GM23338 (cell line): Measurements from ENCODE around the gene PALLD. TPM values are rescaled to one million over a fixed set of nuclear protein-coding genes. Genes with fewer than 3 reads are reported as not detected.

Experiments
- ATAC-seq: fragments of 200-7000 bp; cut with Tn5 transposase; 3 replicates; pipeline ENCODE4 v1.9.1; 2020
- DNase-seq: peaks from one replicate; pipeline ENCODE4 v3.0.0-alpha.2; 2015; ENCODE audit warnings: low spot score
- H2AFZ ChIP-seq: fragments of 200-600 bp; sonication (generic); 2 replicates; pipeline ENCODE4 v1.8.0; 2016; ENCODE audit warnings: antibody characterized with exemption, mild to moderate bottlenecking, moderate library complexity
- H3F3A ChIP-seq: fragments of 200-600 bp; sonication (generic); replicated peaks from 2 replicates; pipeline ENCODE4 v1.8.0; 2017; ENCODE audit warnings: antibody characterized with exemption, mixed run types, low read depth
- H3K27ac ChIP-seq: fragments of 200-600 bp; sonication (generic); 2 replicates; pipeline ENCODE4 v1.6.1; 2016; ENCODE audit warnings: low read depth
- H3K27me3 ChIP-seq: fragments of 200-600 bp; sonication (generic); 2 replicates; pipeline ENCODE4 v1.8.0; 2016; ENCODE audit warnings: mild to moderate bottlenecking, mixed run types, moderate library complexity; ENCODE audit not compliant: insufficient read depth
- H3K36me3 ChIP-seq: fragments of 200-600 bp; sonication (generic); 2 replicates; pipeline ENCODE4 v1.8.0; 2016; ENCODE audit warnings: mild to moderate bottlenecking; ENCODE audit not compliant: insufficient read depth
- H3K4me1 ChIP-seq: fragments of 200-600 bp; sonication (generic); 2 replicates; pipeline ENCODE4 v1.8.0; 2016; ENCODE audit warnings: mild to moderate bottlenecking, moderate library complexity; ENCODE audit not compliant: insufficient read depth
- H3K4me2 ChIP-seq: fragments of 200-600 bp; sonication (generic); 2 replicates; pipeline ENCODE4 v1.7.1; 2017; ENCODE audit warnings: mixed run types
- H3K4me3 ChIP-seq: fragments of 200-600 bp; sonication (generic); 2 replicates; pipeline ENCODE4 v1.6.1; 2016; ENCODE audit warnings: mixed run types
- H3K79me2 ChIP-seq: fragments of 200-600 bp; sonication (generic); replicated peaks from 2 replicates; pipeline ENCODE4 v1.8.0; 2017; ENCODE audit warnings: mild to moderate bottlenecking; ENCODE audit not compliant: insufficient read depth
- H3K9me2 ChIP-seq: fragments of 200-600 bp; sonication (generic); 2 replicates; pipeline ENCODE4 v1.8.0; 2017; ENCODE audit not compliant: insufficient read depth
- H4K20me1 ChIP-seq: fragments of 200-600 bp; sonication (generic); replicated peaks from 2 replicates; pipeline ENCODE4 v1.8.0; 2017; ENCODE audit warnings: mild to moderate bottlenecking; ENCODE audit not compliant: insufficient read depth
- H3K27ac Mint-ChIP-seq: 2 replicates; pipeline ENCODE4 v1.8.0; 2020; ENCODE audit warnings: inconsistent platforms, mild to moderate bottlenecking, moderate library complexity, mixed read lengths
- H3K27me3 Mint-ChIP-seq: 3 replicates; pipeline ENCODE4 v1.8.0; 2022; ENCODE audit warnings: low read depth, mild to moderate bottlenecking, moderate library complexity, mixed read lengths, inconsistent platforms; ENCODE audit not compliant: insufficient read depth, poor library complexity
- H3K36me3 Mint-ChIP-seq: 3 replicates; pipeline ENCODE4 v1.8.0; 2021; ENCODE audit warnings: low read depth, mild to moderate bottlenecking, inconsistent platforms, moderate library complexity, mixed read lengths
- H3K4me1 Mint-ChIP-seq: 3 replicates; pipeline ENCODE4 v1.8.0; 2020; ENCODE audit warnings: mild to moderate bottlenecking, inconsistent platforms, mixed read lengths
- H3K4me3 Mint-ChIP-seq: 3 replicates; pipeline ENCODE4 v1.8.0; 2021; ENCODE audit warnings: moderate library complexity, mild to moderate bottlenecking, inconsistent platforms, mixed read lengths
- H3K9me3 Mint-ChIP-seq: 3 replicates; pipeline ENCODE4 v1.8.0; 2020; ENCODE audit warnings: moderate library complexity, mild to moderate bottlenecking, inconsistent platforms, mixed read lengths
- CREB1 ChIP-seq: fragments of 250-450 bp; sonication (Bioruptor Pico); IDR thresholded peaks from 2 replicates; pipeline ENCODE4 v1.5.0; 2020; ENCODE audit warnings: low read depth, mild to moderate bottlenecking, moderate library complexity
- EZH2 ChIP-seq: fragments of 200-600 bp; sonication (generic); IDR thresholded peaks from one replicate; pipeline ENCODE4 v1.8.0; 2017; ENCODE audit warnings: antibody characterized with exemption, mild to moderate bottlenecking, low read depth; ENCODE audit not compliant: unreplicated experiment
- EZH2phosphoT487 ChIP-seq: fragments of 200-600 bp; sonication (generic); IDR thresholded peaks from one replicate; pipeline ENCODE4 v1.8.1; 2018; ENCODE audit warnings: antibody characterized with exemption; ENCODE audit not compliant: unreplicated experiment
- JUNB ChIP-seq: IDR thresholded peaks from one replicate; pipeline ENCODE4 v1.6.1; 2016; ENCODE audit warnings: antibody characterized with exemption; ENCODE audit not compliant: unreplicated experiment
- NANOG ChIP-seq: IDR thresholded peaks from 2 replicates; pipeline ENCODE4 v1.6.1; 2016; ENCODE audit warnings: antibody characterized with exemption, borderline replicate concordance
- POLR2AphosphoS5 ChIP-seq: IDR thresholded peaks from 2 replicates; pipeline ENCODE4 v1.6.1; 2016; ENCODE audit warnings: antibody characterized with exemption, low read depth
- STAT1 ChIP-seq: IDR thresholded peaks from one replicate; pipeline ENCODE4 v1.6.1; 2016; ENCODE audit warnings: antibody characterized with exemption; ENCODE audit not compliant: unreplicated experiment
- ZNF114 ChIP-seq: fragments of 250-450 bp; sonication (Bioruptor Pico); IDR thresholded peaks from 2 replicates; pipeline ENCODE4 v1.5.0; 2020; ENCODE audit warnings: mild to moderate bottlenecking, moderate library complexity
- ZNF331 ChIP-seq: fragments of 250-450 bp; sonication (Bioruptor Pico); IDR thresholded peaks from 2 replicates; pipeline ENCODE4 v1.5.0; 2020; ENCODE audit warnings: low read depth, mild to moderate bottlenecking, moderate library complexity
- polyA plus RNA-seq: library from polyadenylated mRNA; unstranded; fragments of >200 nt; fragmentation: Nextera tagmentation; extraction: Ambion mirVana; gene quantifications from 2 replicates; pipeline ENCODE4 v1.2.1, GENCODE V29; 2016
- total RNA-seq: library from RNA; depleted of rRNA; stranded (reverse); fragments of >200 nt; shearing (Covaris generic); gene quantifications from 2 replicates; pipeline ENCODE4 v1.2.3, GENCODE V29; 2014
- TF ChIP-seq, protein P1 (sequence below): IDR thresholded peaks from 2 replicates; pipeline ENCODE4 v1.6.1; 2016; ENCODE audit warnings: antibody characterized with exemption
- TF ChIP-seq, protein P2 (sequence below), 2 experiments: fragments of 200-600 bp in 1 of 2; sonication (generic) in 1 of 2; conservative IDR thresholded peaks; 2 replicates each; pipeline versions ENCODE4 v1.5.1 to v1.6.1; 2016 to 2017; ENCODE audit warnings: antibody characterized with exemption in 2 of 2, low read depth in 2 of 2, mild to moderate bottlenecking in 2 of 2, moderate library complexity in 1 of 2
- TF ChIP-seq, protein P3 (sequence below): IDR thresholded peaks from one replicate; pipeline ENCODE4 v1.6.1; 2018; ENCODE audit warnings: antibody characterized with exemption; ENCODE audit not compliant: unreplicated experiment

Gene PALLD
- total and polyA plus RNA-seq, 2 experiments from 2014 or later, result 13.1 to 30.2 TPM

DNA sequence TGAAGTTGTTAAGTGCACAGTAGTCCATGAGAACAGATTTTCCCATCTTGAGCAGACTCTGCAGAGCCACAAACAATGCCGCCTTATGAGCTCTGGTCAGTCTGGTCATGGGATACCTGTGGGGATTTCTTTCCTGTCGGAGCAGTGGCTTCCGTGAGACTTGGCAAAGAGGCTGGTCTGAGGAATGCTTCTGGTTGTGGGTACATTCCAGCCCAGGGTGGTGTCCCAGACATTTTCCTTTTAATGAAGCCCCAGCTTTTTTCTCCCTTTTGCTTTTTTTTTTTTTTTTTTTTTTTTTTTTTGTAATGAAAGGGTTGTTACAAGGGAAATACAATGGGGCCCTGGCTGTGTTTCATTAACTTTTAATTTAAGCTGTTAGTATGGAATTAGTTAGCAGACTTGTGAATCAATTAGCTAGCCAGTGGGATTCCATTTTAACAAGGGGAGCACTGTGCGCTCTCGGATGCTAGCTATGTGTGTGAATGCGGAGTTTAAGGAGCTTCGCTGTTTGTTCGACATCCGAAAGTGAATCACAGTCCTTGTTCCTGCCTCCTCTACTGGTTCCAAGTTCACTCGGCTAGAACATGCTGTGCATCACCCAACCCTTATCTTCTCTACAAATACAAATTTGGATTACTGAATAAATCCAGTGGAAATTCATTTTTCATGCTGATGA, 288.1 kb downstream of the PALLD start:
- Histone ChIP-seq H3K9me2 (no peaks in the 10 kb centered on the region), H2AFZ (peak overlapping the region; percentile 80), H4K20me1 (no peaks in the 10 kb centered on the region), H3K36me3 (no peaks in the 10 kb centered on the region), H3K4me2 (no peak overlapping the region), H3K79me2 (no peaks in the 10 kb centered on the region), H3F3A (no peaks in the 10 kb centered on the region), H3K4me3 (no peak overlapping the region), H3K27me3 (no peaks in the 10 kb centered on the region), H3K27ac (no peak overlapping the region), H3K4me1 (peaks cover 5% of the 10 kb centered on the region; the same call in 1 of the 2 replicates)
- ATAC-seq (peak; percentile 85), DNase-seq (peak; percentile 22)
- no peaks in the 10 kb centered on the region; the same call in 2 of the 3 replicates for H3K9me3 Mint-ChIP-seq
- TF ChIP-seq, protein P1, sequence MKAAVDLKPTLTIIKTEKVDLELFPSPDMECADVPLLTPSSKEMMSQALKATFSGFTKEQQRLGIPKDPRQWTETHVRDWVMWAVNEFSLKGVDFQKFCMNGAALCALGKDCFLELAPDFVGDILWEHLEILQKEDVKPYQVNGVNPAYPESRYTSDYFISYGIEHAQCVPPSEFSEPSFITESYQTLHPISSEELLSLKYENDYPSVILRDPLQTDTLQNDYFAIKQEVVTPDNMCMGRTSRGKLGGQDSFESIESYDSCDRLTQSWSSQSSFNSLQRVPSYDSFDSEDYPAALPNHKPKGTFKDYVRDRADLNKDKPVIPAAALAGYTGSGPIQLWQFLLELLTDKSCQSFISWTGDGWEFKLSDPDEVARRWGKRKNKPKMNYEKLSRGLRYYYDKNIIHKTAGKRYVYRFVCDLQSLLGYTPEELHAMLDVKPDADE, result no peak
- no peak for TF ChIP-seq CREB1 (CRISPR knock-in tag)
- H3K4me1 Mint-ChIP-seq, result peaks cover 17% of the 10 kb centered on the region
- no peaks in the 10 kb centered on the region for H3K36me3 Mint-ChIP-seq
- no peak overlapping the region for H3K4me3 Mint-ChIP-seq
- H3K27me3 Mint-ChIP-seq, result peaks cover 5% of the 10 kb centered on the region
- H3K27ac Mint-ChIP-seq, result no peak overlapping the region

DNA sequence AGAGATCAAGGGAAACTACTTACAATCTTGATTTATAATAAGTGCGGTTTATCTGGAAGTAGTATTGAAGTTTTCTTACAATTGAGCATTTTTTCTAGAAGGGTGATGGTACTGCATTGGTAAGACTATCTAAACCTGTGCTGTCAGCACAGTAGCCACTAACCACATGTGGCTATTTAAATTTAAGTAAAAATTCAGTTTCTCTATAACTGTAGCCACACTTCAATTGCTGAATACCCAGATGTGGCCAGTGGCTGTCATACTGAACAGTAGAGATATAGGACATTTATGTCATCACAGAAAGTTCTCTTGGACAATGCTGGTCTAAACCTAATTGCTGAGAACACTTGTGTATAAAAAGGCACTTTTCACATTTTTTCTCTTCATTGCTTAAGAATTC, 290.5 kb downstream of the PALLD start:
- Histone ChIP-seq H3K4me3 (no peak overlapping the region), H2AFZ (no peak overlapping the region), H3K27ac (no peak overlapping the region), H3F3A (no peaks in the 10 kb centered on the region), H3K79me2 (no peaks in the 10 kb centered on the region), H3K4me2 (no peak overlapping the region), H3K4me1 (peaks cover 11% of the 10 kb centered on the region; the same call in 1 of the 2 replicates), H3K9me2 (no peaks in the 10 kb centered on the region), H3K27me3 (no peaks in the 10 kb centered on the region), H3K36me3 (no peaks in the 10 kb centered on the region), H4K20me1 (no peaks in the 10 kb centered on the region)
- H3K4me3 Mint-ChIP-seq, result no peak overlapping the region
- peaks cover 21% of the 10 kb centered on the region for H3K4me1 Mint-ChIP-seq
- no peaks in the 10 kb centered on the region for H3K36me3 Mint-ChIP-seq
- peaks cover 3% of the 10 kb centered on the region for H3K27me3 Mint-ChIP-seq
- H3K9me3 Mint-ChIP-seq, result no peaks in the 10 kb centered on the region; the same call in 2 of the 3 replicates
- DNase-seq, result no peak
- ATAC-seq, result no peak
- H3K27ac Mint-ChIP-seq, result no peak overlapping the region
- TF ChIP-seq EZH2 (no peak), POLR2AphosphoS5 (no peak), ZNF114 (CRISPR knock-in tag) (no peak), JUNB (no peak), EZH2phosphoT487 (no peak), ZNF331 (no peak), NANOG (no peak), STAT1 (no peak)
- TF ChIP-seq, protein P2, sequence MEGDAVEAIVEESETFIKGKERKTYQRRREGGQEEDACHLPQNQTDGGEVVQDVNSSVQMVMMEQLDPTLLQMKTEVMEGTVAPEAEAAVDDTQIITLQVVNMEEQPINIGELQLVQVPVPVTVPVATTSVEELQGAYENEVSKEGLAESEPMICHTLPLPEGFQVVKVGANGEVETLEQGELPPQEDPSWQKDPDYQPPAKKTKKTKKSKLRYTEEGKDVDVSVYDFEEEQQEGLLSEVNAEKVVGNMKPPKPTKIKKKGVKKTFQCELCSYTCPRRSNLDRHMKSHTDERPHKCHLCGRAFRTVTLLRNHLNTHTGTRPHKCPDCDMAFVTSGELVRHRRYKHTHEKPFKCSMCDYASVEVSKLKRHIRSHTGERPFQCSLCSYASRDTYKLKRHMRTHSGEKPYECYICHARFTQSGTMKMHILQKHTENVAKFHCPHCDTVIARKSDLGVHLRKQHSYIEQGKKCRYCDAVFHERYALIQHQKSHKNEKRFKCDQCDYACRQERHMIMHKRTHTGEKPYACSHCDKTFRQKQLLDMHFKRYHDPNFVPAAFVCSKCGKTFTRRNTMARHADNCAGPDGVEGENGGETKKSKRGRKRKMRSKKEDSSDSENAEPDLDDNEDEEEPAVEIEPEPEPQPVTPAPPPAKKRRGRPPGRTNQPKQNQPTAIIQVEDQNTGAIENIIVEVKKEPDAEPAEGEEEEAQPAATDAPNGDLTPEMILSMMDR (conservative IDR thresholded peaks at IDR 0.05; ENCODE audit: low read depth in 2 of 2), result no peak
- TF ChIP-seq, protein P1, result no peak
- TF ChIP-seq, protein P3, sequence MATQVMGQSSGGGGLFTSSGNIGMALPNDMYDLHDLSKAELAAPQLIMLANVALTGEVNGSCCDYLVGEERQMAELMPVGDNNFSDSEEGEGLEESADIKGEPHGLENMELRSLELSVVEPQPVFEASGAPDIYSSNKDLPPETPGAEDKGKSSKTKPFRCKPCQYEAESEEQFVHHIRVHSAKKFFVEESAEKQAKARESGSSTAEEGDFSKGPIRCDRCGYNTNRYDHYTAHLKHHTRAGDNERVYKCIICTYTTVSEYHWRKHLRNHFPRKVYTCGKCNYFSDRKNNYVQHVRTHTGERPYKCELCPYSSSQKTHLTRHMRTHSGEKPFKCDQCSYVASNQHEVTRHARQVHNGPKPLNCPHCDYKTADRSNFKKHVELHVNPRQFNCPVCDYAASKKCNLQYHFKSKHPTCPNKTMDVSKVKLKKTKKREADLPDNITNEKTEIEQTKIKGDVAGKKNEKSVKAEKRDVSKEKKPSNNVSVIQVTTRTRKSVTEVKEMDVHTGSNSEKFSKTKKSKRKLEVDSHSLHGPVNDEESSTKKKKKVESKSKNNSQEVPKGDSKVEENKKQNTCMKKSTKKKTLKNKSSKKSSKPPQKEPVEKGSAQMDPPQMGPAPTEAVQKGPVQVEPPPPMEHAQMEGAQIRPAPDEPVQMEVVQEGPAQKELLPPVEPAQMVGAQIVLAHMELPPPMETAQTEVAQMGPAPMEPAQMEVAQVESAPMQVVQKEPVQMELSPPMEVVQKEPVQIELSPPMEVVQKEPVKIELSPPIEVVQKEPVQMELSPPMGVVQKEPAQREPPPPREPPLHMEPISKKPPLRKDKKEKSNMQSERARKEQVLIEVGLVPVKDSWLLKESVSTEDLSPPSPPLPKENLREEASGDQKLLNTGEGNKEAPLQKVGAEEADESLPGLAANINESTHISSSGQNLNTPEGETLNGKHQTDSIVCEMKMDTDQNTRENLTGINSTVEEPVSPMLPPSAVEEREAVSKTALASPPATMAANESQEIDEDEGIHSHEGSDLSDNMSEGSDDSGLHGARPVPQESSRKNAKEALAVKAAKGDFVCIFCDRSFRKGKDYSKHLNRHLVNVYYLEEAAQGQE, result no peak
